ENCODE measurements around the gene LDLRAD2.

Gene LDLRAD2

DNA sequence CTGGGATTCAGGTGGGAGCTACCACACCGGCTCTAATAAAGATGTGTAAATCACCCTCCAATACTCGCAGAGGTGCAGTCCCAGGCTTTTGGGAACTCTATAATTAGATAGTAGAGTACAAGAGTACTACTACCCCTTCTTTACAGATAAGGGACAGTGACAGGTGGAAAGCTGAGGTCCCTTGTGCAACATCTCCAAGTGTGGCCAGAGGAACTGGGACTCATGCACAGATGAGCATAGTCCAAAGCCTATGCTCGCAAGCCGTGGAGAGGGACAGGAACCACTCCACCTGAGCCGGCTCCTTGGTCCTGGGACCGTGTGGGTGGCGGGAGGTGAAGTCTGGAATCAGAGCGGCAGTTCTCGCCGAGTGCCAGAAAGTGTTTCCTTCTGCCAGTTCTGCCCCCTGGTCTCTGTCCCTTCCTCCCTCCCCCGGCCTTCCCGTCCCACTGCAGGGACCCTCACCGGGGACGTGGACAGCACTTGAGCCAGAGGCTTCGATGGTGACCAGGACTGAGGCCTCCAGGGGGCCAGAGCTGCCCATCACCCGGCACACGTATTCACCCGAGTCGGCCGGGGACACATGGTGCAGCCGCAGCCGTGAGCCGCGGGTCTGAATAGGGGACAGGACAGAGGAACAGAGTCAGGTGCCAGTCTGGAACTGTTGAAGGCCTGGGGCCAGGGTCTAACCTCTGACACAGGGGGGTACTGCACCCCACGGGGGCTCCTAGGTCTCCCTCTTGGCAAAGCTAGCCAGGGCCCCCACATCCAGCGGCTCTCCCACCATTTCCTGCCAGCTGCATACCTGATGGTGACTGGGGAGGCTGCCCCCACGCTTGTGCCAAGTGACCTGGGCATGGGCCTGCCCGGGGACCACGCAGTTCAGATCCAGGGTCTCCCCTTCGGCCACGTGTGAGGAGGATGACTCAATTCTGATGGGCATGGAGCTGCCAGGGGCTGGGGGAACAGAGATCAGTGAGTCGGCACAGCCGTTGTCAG, 33.9 kb downstream of the LDLRAD2 start:
- DNase-seq, result no peak

DNA sequence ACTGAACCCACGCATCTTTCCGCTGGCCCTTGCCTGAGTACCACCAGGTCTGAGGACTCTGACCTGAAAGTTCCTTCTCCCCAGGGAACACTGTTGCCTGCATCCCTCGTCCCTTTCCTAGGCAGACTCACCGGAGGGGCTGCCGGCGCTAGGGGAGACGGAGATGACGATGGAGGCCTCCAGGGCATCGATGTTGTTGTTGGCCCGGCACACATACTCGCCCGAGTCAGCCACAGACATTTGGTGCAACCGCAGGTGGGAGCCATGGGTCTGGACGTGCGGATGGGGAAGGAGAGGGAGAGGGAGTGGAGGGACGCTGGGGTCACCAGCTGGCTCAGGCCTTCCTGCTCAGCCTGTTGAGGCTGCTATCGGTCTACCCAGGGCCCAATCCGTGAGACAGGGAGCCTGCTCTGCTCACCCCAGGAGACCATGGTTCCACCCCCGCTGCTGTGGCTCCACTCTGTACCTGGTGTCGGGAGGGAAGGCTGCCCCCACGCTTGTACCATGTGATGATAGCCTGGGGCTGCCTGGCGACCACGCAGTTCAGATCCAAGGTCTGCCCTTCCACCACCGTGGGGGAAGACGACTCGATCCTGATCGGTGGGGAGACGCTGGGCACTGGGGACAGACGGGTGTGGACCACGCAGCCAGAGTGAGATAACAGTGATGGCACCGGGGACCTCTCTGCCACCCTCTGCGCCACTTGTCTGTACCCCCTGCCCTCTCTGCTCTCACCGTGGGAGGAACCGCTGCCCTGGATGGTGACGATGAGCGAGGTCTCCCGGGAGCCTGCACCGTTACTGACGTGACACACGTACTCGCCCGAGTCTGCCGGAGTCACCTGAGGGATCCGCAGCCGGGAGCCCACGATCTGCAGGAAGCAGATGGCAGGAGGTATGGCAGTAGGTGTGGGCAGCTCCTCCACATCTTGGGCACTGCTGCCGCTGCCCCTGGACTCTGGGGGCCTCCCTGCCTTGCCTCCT, 35.4 kb downstream of the LDLRAD2 start:
- no peak for DNase-seq

DNA sequence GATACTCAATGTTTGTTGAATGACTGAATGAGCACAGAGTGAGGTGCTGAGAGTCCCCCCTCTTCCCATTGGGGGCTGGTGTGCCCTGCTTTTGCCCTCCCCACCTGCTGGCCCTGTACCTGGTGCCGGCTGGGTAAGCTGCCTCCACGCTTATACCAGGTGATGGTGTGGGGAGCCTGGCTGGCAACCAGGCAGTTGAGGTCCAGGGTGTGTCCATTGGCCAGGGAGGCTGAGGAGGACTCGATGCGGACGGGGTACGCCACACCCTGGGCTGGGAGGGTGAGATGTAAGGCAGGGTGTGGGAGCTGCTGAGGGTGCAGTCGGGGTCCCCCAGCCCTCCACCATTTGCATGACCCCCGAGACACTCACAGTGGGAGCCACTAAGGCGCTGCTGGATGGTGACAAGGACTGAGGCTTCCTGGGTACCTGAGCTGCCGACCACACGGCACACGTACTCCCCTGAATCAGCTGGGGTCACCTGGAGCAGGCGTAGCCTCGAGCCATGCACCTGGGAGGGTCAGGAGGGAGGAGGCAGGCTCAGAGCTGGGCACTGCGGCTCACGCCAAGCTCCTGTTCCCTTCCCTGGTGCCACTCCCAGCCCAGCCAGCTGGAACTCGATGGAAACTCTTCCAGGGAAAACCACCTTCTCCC, 36.6 kb downstream of the LDLRAD2 start:
- DNase-seq, result no peak

DNA sequence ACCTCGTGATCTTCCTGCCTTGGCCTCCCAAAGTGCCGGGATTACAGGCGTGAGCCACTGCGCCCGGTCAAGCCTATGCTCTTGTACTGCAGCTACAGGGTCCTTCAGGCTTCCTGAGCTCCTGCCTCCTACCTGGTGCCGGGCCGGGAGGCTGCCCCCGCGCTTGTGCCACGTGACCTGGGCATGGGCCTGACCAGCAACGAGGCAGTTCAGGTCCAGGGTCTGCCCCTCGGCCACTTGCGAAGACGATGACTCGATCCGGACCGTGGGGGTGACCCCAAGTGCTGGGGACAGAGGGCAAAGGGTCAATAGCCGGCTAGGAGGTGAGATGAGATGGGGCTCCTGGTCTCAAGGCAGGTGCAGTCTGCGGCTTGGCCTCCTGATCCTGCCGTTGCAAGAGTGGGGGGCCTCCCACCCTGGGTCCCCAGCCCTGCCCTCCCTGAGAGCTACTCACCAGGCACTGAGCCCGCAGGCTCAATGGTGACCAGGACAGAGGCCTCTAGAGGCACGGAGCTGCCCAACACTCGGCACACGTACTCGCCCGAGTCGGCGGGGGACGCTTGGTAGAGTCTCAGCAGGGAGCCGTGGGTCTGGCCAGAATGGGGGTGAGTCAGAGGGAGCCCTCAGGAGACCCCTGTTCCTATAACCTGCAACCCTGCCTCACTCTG, 38.0 kb downstream of the LDLRAD2 start:
- DNase-seq, result no peak

DNA sequence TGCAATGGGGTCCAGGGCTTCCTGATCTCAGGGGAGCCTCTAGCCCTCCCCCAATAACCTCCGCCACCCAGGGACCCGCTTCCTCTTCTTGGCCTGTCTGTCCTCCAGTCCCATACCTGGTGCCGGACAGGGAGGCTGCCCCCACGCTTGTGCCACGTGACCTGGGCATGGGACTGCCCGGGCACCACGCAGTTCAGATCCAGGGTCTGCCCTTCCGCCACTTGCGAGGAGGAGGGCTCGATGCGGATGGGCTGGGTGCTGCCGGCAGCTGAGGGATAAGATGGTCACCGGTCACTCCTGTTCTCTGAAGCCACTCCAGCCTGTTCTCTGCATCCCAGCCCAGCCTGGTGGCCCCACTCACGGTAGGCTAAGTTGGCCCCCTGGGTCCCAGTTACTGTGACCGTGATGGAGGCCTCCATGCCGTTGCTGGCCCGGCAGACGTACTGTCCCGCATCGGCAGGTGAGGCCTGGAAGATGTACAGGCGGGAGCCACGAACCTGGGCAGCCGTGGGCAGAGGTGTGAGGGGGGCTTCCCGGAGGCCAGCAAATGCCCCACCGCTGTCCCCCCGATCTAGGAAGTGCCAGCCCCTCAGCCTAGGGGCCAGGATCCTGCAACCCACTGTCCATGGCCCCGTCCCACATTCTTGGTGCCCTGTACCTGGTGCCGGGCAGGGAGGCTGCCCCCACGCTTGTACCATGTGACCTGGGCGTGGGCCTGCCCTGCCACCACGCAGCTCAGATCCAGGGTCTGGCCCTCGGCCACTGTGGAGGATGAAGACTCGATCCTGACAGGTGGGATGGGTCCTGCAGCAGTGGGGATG, 39.6 kb downstream of the LDLRAD2 start:
- no peak for DNase-seq

DNA sequence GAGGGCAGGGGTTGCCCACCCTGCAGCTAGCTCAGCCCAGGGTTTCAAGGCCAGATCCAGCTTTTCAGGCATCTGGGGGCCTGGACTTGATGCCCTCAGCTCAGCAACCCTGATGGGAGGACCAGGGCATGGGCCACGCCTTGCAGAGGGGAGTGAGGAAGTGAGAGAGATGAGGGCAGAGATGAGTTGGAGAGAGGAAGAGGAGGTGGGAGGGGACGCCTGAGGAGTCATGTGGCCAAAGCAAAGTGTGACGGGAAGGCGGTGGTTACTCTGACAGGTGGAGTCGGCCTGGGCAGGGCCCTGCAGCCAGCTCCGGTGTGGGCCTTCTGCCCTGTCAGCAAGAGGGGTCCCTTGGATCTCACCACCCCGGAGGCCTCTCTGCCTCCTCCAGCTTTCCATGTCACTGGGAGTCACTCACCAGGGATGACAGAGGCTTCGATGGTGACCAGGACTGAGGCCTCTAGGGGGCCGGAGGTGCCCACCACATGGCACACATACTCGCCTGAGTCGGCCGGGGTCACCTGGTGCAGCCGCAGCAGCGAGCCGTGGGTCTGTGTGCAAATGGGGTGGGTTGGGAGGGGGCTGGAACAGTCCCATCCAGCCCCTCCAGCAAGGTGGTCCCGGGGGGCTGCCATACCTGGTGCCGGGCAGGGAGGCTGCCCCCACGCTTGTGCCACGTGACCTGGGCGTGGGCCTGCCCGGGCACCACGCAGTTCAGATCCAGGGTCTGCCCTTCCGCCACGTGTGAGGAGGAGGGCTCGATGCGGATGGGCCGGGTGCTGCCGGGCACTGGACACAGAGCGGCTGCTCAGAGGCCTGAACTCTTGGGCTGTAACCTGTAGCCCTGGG, 40.4 kb downstream of the LDLRAD2 start:
- DNase-seq, result no peak

DNA sequence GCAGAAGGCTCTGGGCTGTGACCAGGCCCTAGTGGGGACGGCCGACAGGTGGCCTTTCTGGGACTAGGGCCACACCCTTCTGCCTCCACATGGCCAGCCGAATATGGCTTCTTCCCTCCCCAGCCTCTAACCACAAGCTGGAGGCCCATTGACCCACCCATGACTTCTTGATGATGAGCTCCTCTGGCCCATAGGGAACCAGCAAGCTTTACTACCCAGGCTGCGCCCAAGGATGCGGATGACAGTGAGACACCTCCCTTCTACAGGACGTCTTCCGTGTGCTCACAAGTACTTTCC, 41.0 kb downstream of the LDLRAD2 start:
- no peak for DNase-seq

DNA sequence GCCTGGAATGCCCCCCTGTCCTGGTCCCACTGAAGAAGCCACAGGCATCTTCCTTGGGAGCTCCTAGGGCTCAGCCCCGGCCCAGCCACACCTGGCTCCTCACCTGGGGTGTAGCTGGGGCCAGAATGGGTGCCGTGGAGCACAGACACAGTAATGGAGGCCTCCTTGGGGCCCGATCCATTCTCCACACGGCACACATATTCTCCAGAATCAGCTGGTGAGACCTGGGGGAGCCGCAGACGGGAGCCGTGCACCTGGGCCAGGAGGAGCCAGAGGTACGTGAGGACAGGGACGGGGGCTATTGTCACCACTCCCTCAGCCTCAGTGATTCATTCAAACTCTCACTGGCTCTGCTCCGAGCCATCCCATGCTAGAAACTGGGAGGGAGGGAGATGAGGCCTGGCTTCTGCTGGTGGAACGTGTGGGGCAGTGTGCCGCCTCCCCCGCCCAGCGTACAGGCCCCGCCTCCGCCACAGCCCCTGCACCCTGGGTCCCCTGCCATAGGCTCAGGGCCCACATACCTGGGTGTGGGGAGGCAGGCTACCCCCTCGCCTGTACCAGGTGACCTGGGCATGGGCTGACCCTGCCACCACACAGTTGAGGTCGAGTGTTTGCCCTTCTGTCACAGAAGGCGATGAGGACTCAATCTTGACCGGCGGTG, 42.2 kb downstream of the LDLRAD2 start:
- no peak for DNase-seq

DNA sequence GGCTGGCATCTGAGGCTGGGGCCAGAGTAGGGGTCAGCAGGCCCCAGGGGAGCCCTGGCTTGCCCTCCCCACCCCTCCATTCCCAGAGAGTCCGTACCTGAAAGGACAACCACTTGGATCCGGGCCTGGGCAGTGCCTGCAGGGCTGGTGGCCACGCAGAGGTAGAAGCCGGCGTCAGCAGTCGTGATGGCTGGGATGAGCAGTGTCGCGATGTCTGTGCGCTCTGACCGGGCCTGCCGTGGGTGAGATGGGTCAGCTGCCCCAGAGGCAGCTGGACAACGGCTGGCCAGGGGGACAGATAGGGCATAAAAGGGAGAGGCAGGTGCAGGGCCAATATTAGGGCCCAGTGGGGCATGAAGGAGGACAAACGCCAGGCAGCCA, 42.7 kb downstream of the LDLRAD2 start:
- DNase-seq, result no peak

DNA sequence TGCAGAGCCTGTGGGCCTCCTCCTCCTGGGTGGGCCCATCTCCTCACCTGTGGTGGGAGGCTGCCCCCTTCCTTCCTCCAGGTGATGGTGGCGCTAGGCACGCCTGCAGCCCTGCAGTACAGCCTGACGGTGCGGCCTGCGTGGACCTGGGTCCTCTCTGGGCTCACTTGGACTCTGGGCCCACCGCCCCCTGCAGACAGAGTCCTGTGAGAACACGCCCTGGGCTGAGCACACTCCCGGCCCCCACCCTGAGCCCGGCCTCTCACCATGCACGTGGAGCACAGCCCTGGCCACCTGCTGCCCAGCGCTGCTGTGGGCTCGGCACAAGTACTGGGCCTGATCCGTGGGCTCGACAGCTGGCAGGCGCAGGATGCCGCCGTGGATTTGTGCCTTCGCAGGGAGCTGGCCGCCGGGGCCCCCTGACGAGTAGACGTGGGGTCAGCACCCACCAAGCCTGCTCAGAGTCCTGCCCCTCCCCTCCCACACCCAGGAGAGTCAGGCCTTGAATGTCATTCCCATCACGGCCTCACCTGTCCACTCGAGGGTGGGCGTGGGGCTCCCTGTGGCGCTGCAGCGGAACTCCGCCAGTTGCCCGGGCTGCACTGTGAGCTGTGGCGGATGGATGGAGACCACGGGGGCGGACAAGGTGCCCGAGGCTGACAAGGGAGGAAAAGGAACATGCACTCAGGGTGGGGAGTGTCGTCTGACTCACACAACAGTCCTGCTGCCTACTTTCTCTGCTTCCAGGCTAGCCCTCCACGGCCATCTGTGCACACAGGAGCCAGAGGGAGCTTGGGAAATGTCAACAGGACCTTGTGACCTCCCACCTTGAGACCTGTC, 43.4 kb downstream of the LDLRAD2 start:
- DNase-seq, result peak in 1 of 2 experiments; percentile 7

DNA sequence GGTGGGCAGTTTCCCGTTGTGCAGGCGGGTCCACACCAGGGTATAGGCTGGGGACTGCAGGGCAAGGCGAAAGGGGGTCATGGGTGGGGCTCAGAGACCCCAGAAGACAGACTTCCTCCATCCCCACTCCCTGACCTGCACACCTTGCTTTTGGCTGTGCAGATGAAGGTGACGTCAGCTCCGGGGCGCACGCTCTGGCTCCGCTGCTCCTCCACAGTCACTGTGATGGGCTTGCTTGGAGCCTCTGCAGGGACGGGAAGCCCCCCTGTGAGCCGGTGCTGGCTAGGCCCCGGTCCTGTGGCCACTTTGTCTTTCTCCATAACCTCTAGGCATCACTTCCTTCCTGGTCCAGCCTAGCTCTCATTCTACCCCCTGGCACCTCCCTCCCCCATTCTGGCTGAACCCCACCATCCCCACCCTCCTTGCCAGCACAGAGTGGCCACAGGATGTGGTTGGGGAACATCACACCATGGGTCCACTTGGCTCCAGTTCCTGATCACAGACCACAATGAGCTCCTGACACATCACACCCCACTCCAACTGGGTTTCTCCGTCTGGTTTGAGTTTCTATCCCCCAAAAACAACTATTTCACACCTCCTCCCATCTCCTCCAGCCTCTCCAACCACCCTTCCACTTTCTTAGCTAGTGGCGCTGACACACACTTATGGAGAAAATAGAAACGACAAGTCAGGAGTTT, 45.2 kb downstream of the LDLRAD2 start:
- no peak for DNase-seq

DNA sequence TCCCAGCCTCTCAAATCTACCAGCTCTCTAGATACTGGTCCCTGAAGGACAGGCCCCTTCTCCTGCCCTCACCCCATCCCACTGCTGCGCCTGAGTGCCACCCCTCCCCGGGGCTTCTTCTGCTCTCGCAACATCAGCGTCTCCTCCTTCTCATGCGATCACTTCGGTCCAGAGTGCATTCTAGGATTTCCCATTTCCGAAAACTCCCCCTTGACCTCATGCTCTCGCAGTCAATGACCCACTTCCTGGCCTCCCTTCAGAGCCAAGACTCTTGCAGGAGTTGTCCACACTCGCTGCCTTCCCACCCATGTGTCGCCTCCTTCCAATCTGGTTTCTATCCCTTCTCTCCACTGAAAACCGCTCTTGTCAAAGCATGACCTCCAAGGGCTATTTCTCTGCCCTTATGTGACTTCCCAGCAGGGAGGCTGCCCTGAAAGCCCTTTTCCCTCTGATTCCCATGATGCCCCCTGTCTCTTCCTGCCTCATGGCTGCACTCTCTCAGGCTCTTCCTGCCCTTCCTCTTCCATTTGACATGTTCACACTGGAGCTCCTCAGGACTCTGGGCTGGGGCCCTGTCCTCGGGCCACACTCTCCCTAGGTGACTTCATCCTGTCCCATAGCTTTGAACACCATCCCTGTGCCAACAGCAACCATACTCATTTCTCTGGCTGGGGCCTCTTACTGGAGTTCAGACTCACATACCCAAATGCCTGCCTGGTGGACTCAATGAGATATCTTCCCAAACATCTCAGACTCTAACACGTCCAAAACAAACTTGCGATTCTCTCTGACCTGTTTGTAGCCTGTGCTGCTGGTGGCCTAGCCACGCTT, 46.0 kb downstream of the LDLRAD2 start:
- DNase-seq, result no peak

DNA sequence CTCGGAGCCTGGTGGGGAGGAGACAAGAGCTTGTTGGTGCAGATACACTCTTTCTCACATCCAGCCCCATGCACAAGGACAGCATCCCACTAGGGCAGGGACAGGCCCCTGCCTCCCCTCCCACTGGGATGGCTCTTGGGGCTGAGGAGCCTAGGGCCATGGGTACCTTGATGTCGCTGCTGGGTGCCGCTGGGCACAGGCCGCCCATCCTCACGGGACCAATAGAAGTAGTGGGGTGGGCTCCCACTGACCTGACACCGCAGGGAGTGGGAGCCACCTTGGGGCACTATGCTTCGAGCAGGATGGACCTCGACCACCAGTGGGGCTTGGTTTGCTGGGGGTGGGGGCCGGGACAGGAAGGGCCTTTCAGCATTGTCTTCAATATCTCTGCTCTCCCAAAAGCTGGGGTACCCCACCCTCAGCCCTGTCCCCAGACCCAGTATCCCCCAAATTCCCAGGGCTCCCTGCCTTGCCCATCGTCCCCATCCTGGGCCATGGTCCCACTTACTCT, 47.7 kb downstream of the LDLRAD2 start:
- no peak for DNase-seq

DNA sequence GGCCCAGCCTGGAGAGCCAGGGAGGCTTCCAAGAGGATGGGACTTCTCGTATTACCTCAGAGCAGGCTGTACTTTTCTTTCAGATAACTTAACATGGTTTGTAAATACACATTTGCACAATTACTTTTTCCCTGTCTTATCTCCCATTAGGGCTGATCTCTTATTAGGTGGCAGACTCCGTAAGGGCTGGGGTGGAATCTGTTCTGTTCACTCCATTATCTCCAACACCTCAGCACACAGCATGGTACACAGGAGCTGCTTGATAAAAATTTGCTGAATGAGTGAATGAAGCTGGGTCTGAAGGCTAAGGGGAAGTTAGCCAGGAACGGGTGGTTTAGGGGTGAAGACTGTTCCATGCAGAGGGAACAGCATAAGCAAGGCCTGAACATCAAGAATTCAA, 48.9 kb downstream of the LDLRAD2 start:
- DNase-seq, result no peak

DNA sequence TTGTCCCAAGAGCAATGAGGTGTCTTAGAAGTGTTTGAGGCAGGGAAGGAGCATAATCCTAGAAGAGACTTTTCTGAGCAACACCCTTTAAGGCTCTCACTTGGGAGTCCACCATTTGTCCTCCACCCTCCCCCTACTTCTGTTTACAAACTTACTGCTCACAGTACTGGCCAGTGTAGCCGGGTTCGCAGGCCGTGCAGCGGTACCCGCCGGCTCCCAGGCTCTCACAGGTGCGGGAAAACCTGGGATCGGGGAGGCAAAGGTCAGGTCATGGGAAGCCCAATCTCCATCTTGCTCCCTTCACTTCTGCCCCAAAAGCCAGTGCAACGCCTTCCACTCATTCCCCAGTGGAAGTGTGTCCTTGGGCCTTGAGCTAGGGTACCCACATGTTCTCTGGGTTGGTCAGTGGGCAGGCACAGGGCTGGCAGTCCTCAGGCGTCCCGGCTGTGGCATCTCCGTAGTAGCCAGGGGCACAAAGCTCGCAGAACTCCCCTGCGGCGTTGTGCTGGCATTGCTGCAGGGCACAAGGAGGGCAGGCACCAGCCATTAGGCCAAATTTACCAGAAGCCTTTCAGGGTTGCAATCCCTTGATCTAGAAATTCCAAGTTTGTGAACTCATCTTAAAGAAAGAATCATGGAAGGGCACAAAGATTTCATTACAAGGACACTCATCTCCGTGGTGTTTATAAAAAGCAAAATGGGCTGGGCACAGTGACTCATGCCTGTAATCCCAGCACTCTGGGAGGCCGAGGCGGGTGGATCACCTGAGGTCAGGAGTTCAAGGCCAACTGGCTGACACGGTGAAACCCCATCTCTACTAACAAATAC, 49.8 kb downstream of the LDLRAD2 start:
- DNase-seq, result no peak

DNA sequence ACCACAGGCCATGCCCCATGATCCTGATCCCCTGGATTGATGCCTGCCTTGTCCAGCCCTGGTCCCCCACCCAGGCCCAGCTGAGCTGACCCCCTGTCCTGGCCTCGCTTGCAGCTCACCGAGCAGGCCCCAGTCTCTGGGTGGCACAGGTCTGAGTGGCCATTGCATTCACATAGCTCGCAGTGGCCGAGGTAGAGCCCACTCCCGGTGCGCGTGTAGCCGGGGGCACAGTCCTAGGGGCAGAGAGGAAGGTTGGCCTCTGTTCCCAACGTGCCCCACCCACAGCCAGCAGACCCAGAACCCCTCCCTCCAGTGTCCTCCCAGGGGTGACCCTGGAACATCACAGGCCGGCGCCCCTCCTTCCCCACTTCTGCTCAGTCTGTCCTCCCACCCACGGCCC, 51.9 kb downstream of the LDLRAD2 start:
- DNase-seq, result no peak

DNA sequence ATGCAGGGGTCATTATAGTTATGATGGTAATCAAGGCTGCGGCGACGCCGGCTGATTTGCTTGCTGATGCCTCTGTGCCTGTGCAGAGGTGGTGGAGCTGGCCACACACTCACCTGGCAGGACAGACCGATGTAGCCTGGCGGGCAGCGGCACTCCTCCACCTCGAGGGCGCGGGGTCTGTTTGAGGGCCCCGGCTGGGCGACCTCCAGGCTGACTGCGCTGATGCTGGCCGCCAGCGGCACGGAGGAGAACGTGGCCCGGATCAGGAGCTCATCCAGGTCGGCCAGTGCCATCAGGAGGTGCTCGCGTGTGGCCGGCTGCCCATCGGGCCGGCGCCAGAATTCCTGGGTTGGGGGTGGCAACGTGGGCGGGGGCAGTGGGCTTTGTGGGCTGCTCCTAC, 52.7 kb downstream of the LDLRAD2 start:
- DNase-seq, result no peak

Data from NCI-H524 (cell line).